Endodermal cell (in vitro differentiated cells): ENCODE results near the gene CLSTN2. TPM values are rescaled to one million over a fixed set of nuclear protein-coding genes. Genes with fewer than 3 reads are reported as not detected.

Experiments
- DNase-seq: peaks from one replicate; pipeline ENCODE4 v3.0.0-alpha.2; 2017
- H3K27ac ChIP-seq: 2 replicates; pipeline ENCODE4 v1.5.1; 2013; ENCODE audit warnings: mild to moderate bottlenecking, low read depth, low read length, moderate library complexity
- H3K27me3 ChIP-seq: 2 replicates; pipeline ENCODE4 v1.6.1; 2013; ENCODE audit warnings: mild to moderate bottlenecking, low read length, moderate library complexity; ENCODE audit not compliant: insufficient read depth, control insufficient read depth, poor library complexity, severe bottlenecking
- H3K36me3 ChIP-seq: 2 replicates; pipeline ENCODE4 v1.7.0; 2013; ENCODE audit warnings: mild to moderate bottlenecking, low read length, moderate library complexity; ENCODE audit not compliant: control insufficient read depth, insufficient read depth
- H3K4me1 ChIP-seq: one replicate; pipeline ENCODE4 v1.7.0; 2013; ENCODE audit warnings: low read length; ENCODE audit not compliant: control insufficient read depth, insufficient read depth
- H3K4me3 ChIP-seq: 2 replicates; pipeline ENCODE4 v1.5.1; 2013; ENCODE audit warnings: mild to moderate bottlenecking, low read length, moderate library complexity
- H3K9ac ChIP-seq: 2 replicates; pipeline ENCODE4 v1.6.1; 2013; ENCODE audit warnings: mild to moderate bottlenecking, low read length, moderate library complexity; ENCODE audit not compliant: poor library complexity, severe bottlenecking; ENCODE audit errors: extremely low read depth
- H3K9me3 ChIP-seq: 2 replicates; pipeline ENCODE4 v1.6.1; 2013; ENCODE audit warnings: mild to moderate bottlenecking, low read length, moderate library complexity; ENCODE audit not compliant: control insufficient read depth
- H3K27ac Mint-ChIP-seq: 2 replicates; pipeline ENCODE4 v1.8.0; 2020; ENCODE audit warnings: mixed read lengths
- H3K27me3 Mint-ChIP-seq: 2 replicates; pipeline ENCODE4 v1.8.0; 2021; ENCODE audit warnings: mild to moderate bottlenecking, mixed read lengths; ENCODE audit not compliant: insufficient read depth
- H3K36me3 Mint-ChIP-seq: 2 replicates; pipeline ENCODE4 v1.8.0; 2020; ENCODE audit warnings: low read depth, mixed read lengths
- H3K4me1 Mint-ChIP-seq: 2 replicates; pipeline ENCODE4 v1.8.0; 2020; ENCODE audit warnings: mixed read lengths
- H3K4me3 Mint-ChIP-seq: 2 replicates; pipeline ENCODE4 v1.8.0; 2020; ENCODE audit warnings: mild to moderate bottlenecking, moderate library complexity, mixed read lengths
- H3K9me3 Mint-ChIP-seq: 2 replicates; pipeline ENCODE4 v1.8.0; 2020; ENCODE audit warnings: mild to moderate bottlenecking, mixed read lengths
- CTCF ChIP-seq: fragments of 200-600 bp; sonication (generic); conservative IDR thresholded peaks from 2 replicates; pipeline ENCODE4 v1.5.0; 2021; ENCODE audit warnings: antibody characterized with exemption, mild to moderate bottlenecking
- WGBS, 2 experiments: methylation state at CpG; one replicate each; pipeline versions ENCODE4 v1.1.5 to v1.1.7; 2013; ENCODE audit warnings: missing lambda C conversion rate in 2 of 2, mixed read lengths in 1 of 2; ENCODE audit not compliant: insufficient coverage in 1 of 2, insufficient read length in 1 of 2; 5-methylcytosine and 5-hydroxymethylcytosine counted together
- total RNA-seq, 2 donors: library from RNA; stranded (reverse); fragmentation: NEBNext Ultra II Directional in 1 of 2; extraction: Animal tissue kit (Norgen Biotek cat#: 25700) in 1 of 2; gene quantifications; 2 replicates in 1 of 2; 3 replicates in 1 of 2; pipeline ENCODE4 v1.2.1, GENCODE V29; 2021

CLSTN2 gene
- total RNA-seq, 2 donors from 2014 or later = 0.13 to 0.42 TPM

- Histone ChIP-seq H3K9me3 (no peaks in the 10 kb centered on the region), H3K4me1 (no peaks in the 10 kb centered on the region), H3K27ac (no peak overlapping the region), H3K4me3 (no peak overlapping the region), H3K27me3 (peaks cover 58% of the 10 kb centered on the region), H3K36me3 (no peaks in the 10 kb centered on the region), H3K9ac (no peak overlapping the region)
- Mint-ChIP-seq H3K9me3 (no peaks in the 10 kb centered on the region), H3K36me3 (no peaks in the 10 kb centered on the region), H3K27me3 (peaks cover 80% of the 10 kb centered on the region), H3K27ac (no peak overlapping the region), H3K4me3 (no peak overlapping the region), H3K4me1 (peaks cover 11% of the 10 kb centered on the region)
- DNase-seq = no peak
- TF ChIP-seq CTCF = no peak
- 83 to 100% methylated on average over 1 to 3 of the region's 3 CpGs for WGBS, 2 experiments
Measured at GRCh38 chr3:140067487-140067886, 132.5 kb downstream of the CLSTN2 start.

GRCh38 chr3:140068494-140069017 is 133.6 kb downstream of the CLSTN2 start:
- no peak overlapping the region for H3K27ac ChIP-seq
- no peaks in the 10 kb centered on the region for H3K36me3 Mint-ChIP-seq
- no peaks in the 10 kb centered on the region for H3K4me1 ChIP-seq
- H3K27ac Mint-ChIP-seq = no peak overlapping the region
- no peak overlapping the region for H3K4me3 ChIP-seq
- H3K9ac ChIP-seq = no peak overlapping the region
- no peaks in the 10 kb centered on the region for H3K9me3 Mint-ChIP-seq
- H3K9me3 ChIP-seq = no peaks in the 10 kb centered on the region
- DNase-seq = no peak
- H3K36me3 ChIP-seq = no peaks in the 10 kb centered on the region
- no peak for TF ChIP-seq CTCF
- peaks cover 66% of the 10 kb centered on the region for H3K27me3 ChIP-seq
- H3K27me3 Mint-ChIP-seq = peaks cover 89% of the 10 kb centered on the region
- peaks cover 11% of the 10 kb centered on the region for H3K4me1 Mint-ChIP-seq
- H3K4me3 Mint-ChIP-seq = no peak overlapping the region

- no peak overlapping the region for H3K4me3 Mint-ChIP-seq
- no peak overlapping the region for H3K27ac ChIP-seq
- H3K36me3 Mint-ChIP-seq = no peaks in the 10 kb centered on the region
- H3K9me3 ChIP-seq = no peaks in the 10 kb centered on the region
- H3K9me3 Mint-ChIP-seq = no peaks in the 10 kb centered on the region
- H3K27ac Mint-ChIP-seq = no peak overlapping the region
- no peaks in the 10 kb centered on the region for H3K4me1 ChIP-seq
- peaks cover 80% of the 10 kb centered on the region for H3K27me3 ChIP-seq
- no peak overlapping the region for H3K9ac ChIP-seq
- no peaks in the 10 kb centered on the region for H3K36me3 ChIP-seq
- H3K4me1 Mint-ChIP-seq = peaks cover 6% of the 10 kb centered on the region
- H3K27me3 Mint-ChIP-seq = peaks cover 82% of the 10 kb centered on the region
- no peak for DNase-seq
- H3K4me3 ChIP-seq = no peak overlapping the region
- WGBS, 2 experiments = 92 to 100% methylated on average over 2 to 3 of the region's 3 CpGs
- no peak for TF ChIP-seq CTCF
Measured at GRCh38 chr3:140073278-140074045, 138.5 kb downstream of the CLSTN2 start.
